ENCODE data around the gene ASTL.
"Not testable (repeated sequence)": the region's sequence is repeated elsewhere in the genome, so short reads cannot be mapped to it uniquely, and the experiment has no call there.

Gene ASTL

DNA sequence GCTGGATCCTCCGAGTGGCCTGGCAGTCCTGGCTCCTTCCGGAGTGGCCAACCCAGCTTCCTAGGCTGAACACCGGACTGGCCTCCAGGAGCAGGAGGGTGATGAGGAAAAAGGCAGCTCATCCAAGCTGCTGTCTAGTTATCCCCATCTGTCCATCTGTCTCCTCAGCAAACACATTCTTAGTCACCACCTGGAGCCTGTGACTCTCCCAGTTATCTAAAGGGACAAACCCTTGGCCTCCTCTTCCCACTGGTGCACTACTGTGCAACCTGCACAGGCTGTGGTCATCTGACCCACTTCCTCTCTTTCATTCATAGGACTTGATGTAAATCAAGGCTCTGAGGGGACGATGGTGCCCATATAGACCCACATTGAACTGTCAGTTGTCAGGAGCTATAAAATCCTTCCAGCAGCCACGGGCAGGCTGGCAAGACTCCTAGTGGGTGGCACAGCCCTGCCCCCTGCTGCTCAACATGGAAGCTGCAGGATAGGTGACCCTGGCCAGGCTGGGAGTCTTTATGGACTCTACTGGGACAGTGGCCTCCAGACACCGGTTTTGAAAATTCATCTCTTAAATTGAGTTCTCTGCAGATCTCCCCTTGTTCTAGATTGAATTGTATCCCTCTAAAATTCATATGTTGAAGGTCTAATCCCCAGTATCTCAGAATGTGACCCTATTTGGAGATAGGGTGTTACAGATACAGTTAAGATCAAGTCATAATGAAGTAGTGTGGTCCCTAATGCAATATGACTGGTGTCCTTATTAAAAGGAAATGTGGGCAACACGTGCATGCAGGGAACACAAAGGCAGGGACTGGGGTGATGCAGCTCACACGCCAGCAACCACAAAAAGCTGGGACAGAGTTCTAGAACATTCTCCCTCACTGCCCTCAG lies 36.2 kb upstream of the ASTL start:
- peak; percentile 45 for DNase-seq (ENCODE audit: low read depth, low spot score)
- Histone ChIP-seq H3K4me1 (ENCODE audit: control insufficient read depth, insufficient read depth, low read length) (no peaks in the 10 kb centered on the region), H3K4me3 (ENCODE audit: low read length) (no peak overlapping the region), H3K36me3 (ENCODE audit: control insufficient read depth, insufficient read depth, low read length) (no peaks in the 10 kb centered on the region), H3K9me3 (ENCODE audit: control insufficient read depth, insufficient read depth, low read length) (no peaks in the 10 kb centered on the region), H3K27me3 (ENCODE audit: control insufficient read depth, insufficient read depth, low read length) (no peaks in the 10 kb centered on the region), H3K27ac (ENCODE audit: low read length) (no peak overlapping the region)
- no CpG with 5 or more reads among the region's 8 CpGs for WGBS (ENCODE audit: insufficient coverage, insufficient read length)

DNA sequence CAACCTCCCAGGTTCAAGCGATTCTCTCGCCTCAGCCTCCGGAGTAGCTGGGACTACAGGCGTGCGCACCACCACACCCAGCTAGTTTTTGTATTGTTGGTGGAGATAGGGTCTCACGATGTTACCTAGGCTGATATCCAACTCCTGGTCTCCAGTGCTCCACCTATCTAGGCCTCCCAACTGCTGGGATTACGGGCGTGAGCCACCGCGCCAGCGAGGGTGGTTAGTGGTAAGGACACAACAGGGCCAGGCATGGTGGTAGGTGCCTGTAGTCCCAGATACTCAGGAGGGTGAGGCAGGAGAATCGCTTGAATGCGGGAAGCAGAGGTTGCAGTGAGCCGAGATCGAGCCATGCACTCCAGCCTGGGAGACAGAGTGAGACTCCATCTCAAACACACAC lies 33.5 kb upstream of the ASTL start:
- no peak for DNase-seq (ENCODE audit: low read depth, low spot score)
- no peak overlapping the region for H3K4me3 ChIP-seq (ENCODE audit: low read length)
- H3K9me3 ChIP-seq (ENCODE audit: control insufficient read depth, insufficient read depth, low read length), result no peaks in the 10 kb centered on the region
- WGBS (ENCODE audit: insufficient coverage, insufficient read length), result no CpG with 5 or more reads among the region's 15 CpGs
- no peaks in the 10 kb centered on the region for H3K36me3 ChIP-seq (ENCODE audit: control insufficient read depth, insufficient read depth, low read length)
- no peaks in the 10 kb centered on the region for H3K4me1 ChIP-seq (ENCODE audit: control insufficient read depth, insufficient read depth, low read length)
- H3K27me3 ChIP-seq (ENCODE audit: control insufficient read depth, insufficient read depth, low read length), result no peaks in the 10 kb centered on the region
- H3K27ac ChIP-seq (ENCODE audit: low read length), result no peak overlapping the region

DNA sequence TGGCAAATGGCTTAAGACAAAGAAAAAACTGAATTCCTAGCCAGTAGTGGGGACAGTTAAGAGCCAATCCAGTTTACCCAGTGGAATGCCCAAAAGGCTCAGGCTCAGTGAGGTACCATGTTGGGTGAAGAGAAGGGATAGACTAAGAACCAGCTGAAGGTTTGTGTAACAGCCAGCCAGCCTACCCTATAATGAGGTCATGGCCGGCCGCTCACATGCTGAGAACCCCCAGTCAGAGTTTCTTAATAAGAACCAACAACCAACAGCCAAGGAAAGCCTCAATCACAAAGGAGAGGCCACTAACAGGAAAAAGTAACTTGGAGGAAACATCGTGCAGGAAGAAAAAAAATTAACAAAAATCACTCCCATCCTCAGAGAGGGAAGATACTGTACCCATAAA lies 32.3 kb upstream of the ASTL start:
- no peak for DNase-seq (ENCODE audit: low read depth, low spot score)
- no CpG with 5 or more reads among the region's 3 CpGs for WGBS (ENCODE audit: insufficient coverage, insufficient read length)
- no peaks in the 10 kb centered on the region for H3K9me3 ChIP-seq (ENCODE audit: control insufficient read depth, insufficient read depth, low read length)
- H3K27me3 ChIP-seq (ENCODE audit: control insufficient read depth, insufficient read depth, low read length), result no peaks in the 10 kb centered on the region
- no peaks in the 10 kb centered on the region for H3K36me3 ChIP-seq (ENCODE audit: control insufficient read depth, insufficient read depth, low read length)
- no peaks in the 10 kb centered on the region for H3K4me1 ChIP-seq (ENCODE audit: control insufficient read depth, insufficient read depth, low read length)
- no peak overlapping the region for H3K4me3 ChIP-seq (ENCODE audit: low read length)
- H3K27ac ChIP-seq (ENCODE audit: low read length), result no peak overlapping the region

DNA sequence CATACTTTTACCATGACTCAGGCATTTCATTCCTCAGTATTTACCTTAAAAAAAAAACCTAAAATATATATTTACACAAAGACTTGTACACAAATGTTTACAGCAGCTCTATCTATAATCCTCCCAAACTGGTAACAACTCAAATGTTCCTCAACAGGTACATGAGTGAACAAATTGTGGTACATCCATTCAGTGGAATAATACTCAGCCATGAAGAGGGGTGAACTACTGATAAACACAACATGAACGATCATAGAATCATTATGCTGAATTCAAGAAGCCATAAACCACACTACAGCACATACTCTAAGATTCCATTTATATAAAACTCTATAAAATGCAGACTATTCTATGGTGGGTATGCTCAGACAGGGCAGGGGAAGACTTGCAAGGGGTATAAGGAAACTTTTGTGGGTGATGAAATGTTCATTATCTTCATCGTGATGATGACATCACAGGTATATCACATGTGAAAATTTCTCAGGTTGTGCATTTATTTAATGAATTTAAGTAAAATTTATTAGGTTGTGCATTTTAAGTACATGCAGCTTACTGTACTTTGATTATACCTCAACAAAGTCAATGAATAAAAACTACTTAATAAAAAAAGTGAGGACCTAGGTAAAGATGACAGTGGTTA lies 31.7 kb upstream of the ASTL start:
- Histone ChIP-seq H3K36me3 (ENCODE audit: control insufficient read depth, insufficient read depth, low read length) (no peaks in the 10 kb centered on the region), H3K4me3 (ENCODE audit: low read length) (no peak overlapping the region), H3K27me3 (ENCODE audit: control insufficient read depth, insufficient read depth, low read length) (no peaks in the 10 kb centered on the region), H3K4me1 (ENCODE audit: control insufficient read depth, insufficient read depth, low read length) (no peaks in the 10 kb centered on the region), H3K27ac (ENCODE audit: low read length) (no peak overlapping the region), H3K9me3 (ENCODE audit: control insufficient read depth, insufficient read depth, low read length) (no peaks in the 10 kb centered on the region)
- WGBS (ENCODE audit: insufficient coverage, insufficient read length), result no CpG with 5 or more reads among the region's 2 CpGs
- no peak for DNase-seq (ENCODE audit: low read depth, low spot score)

DNA sequence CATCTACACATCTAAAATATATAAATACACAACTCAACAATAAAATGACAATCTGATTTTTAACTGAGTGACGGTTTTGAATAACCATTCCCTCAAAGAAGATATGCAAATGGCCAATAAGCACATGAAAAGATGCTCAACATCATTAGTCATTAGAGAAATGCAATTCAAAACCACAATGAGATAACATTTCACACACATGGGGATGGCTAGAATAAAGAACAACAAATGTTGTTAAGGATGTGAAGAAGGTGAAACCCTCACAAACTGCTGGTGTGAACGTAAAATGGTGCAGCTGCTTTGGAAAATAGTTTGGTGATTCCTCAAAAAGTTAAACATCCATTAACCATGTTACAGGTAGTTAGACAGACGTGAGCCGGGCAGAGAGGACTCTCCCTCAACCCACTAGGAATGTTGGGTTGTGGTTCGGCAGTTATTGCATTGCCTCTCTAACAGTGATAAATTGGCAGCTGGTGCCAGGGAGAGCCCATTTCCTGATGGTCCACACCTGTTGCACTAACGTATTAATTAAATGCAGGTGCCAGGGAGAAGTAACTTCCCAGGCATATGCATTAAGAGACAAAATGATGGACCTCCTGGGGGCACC lies 29.2 kb upstream of the ASTL start:
- 100% methylated on average over 1 of the region's 6 CpGs for WGBS (ENCODE audit: insufficient coverage, insufficient read length)
- no peak overlapping the region for H3K27ac ChIP-seq (ENCODE audit: low read length)
- no peak overlapping the region for H3K4me3 ChIP-seq (ENCODE audit: low read length)
- H3K36me3 ChIP-seq (ENCODE audit: control insufficient read depth, insufficient read depth, low read length), result no peaks in the 10 kb centered on the region
- no peaks in the 10 kb centered on the region for H3K4me1 ChIP-seq (ENCODE audit: control insufficient read depth, insufficient read depth, low read length)
- no peaks in the 10 kb centered on the region for H3K9me3 ChIP-seq (ENCODE audit: control insufficient read depth, insufficient read depth, low read length)
- no peaks in the 10 kb centered on the region for H3K27me3 ChIP-seq (ENCODE audit: control insufficient read depth, insufficient read depth, low read length)
- no peak for DNase-seq (ENCODE audit: low read depth, low spot score)

DNA sequence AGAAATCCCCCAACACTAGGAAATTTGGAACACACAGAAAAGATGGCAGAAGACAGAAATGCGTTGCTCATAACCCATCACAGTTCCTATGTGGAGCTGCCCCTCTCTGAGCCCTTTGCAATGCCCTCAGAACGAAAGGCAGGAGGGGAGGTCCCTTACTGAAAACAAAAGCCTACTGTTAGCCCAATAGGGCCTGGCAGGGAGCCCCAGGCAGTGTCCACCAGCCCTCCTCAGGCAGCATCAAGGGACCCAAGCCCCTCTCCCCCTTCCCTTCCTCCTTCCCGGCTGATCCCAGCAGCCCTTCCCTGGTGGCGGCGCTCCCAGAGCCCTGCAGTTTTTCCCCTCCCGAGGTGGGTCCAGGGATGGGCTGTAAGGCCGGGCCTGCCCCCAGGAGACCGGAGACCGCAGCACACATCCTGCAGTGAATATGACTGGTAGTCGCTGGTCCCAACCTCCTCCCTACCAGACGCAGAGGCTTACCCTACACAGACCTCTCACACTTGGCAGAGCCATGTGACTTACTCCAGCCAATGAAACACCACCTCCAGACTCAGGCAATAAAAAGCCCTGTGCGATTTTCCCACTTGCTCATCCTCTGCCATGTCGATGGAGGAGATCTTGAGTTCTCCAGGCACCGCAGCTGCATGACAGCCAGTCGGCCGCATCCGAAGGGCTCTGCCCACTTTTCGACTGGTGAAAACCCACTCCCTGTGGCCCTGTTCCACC lies 26.3 kb upstream of the ASTL start:
- H3K27ac ChIP-seq (ENCODE audit: low read length), result no peak overlapping the region
- no peaks in the 10 kb centered on the region for H3K36me3 ChIP-seq (ENCODE audit: control insufficient read depth, insufficient read depth, low read length)
- no peak overlapping the region for H3K4me3 ChIP-seq (ENCODE audit: low read length)
- H3K9me3 ChIP-seq (ENCODE audit: control insufficient read depth, insufficient read depth, low read length), result no peaks in the 10 kb centered on the region
- H3K4me1 ChIP-seq (ENCODE audit: control insufficient read depth, insufficient read depth, low read length), result no peaks in the 10 kb centered on the region
- WGBS (ENCODE audit: insufficient coverage, insufficient read length), result no CpG with 5 or more reads among the region's 18 CpGs
- no peaks in the 10 kb centered on the region for H3K27me3 ChIP-seq (ENCODE audit: control insufficient read depth, insufficient read depth, low read length)
- no peak for DNase-seq (ENCODE audit: low read depth, low spot score)

DNA sequence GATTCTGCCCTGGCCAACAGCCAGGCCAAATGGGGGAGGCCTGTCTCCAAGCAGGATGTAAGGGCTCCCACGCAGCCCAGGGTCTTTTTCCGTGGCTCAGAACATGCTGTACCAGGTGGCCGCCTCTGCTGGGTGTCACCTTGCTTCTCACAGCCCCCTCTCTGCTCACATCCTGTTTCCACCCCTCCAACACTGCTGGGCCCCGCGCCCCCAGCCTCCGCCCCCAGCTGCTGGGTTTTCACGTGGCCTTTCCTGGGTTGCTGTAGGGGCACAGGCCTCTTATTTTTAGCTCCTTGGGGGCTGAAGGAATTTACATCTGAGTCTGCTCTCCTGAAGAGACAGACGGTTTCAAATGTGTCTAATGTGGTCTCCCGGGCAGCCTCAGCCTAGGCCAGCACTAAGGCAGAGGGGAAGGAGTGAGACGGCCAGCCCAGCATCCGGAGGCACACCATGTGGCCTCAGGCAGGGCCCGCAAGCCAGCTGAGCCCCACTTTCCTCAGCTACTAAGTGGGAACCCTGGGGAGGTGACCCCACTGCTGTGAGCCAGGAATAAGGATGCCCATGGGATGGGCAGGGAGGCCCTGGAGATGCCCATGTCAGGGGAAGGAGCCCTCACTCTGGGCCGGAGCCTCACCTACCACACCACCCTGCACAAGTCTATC lies 25.6 kb upstream of the ASTL start:
- Histone ChIP-seq H3K27me3 (ENCODE audit: control insufficient read depth, insufficient read depth, low read length) (no peaks in the 10 kb centered on the region), H3K36me3 (ENCODE audit: control insufficient read depth, insufficient read depth, low read length) (no peaks in the 10 kb centered on the region), H3K27ac (ENCODE audit: low read length) (no peak overlapping the region), H3K9me3 (ENCODE audit: control insufficient read depth, insufficient read depth, low read length) (no peaks in the 10 kb centered on the region), H3K4me1 (ENCODE audit: control insufficient read depth, insufficient read depth, low read length) (no peaks in the 10 kb centered on the region), H3K4me3 (ENCODE audit: low read length) (no peak overlapping the region)
- no peak for DNase-seq (ENCODE audit: low read depth, low spot score)
- WGBS (ENCODE audit: insufficient coverage, insufficient read length), result no CpG with 5 or more reads among the region's 13 CpGs

DNA sequence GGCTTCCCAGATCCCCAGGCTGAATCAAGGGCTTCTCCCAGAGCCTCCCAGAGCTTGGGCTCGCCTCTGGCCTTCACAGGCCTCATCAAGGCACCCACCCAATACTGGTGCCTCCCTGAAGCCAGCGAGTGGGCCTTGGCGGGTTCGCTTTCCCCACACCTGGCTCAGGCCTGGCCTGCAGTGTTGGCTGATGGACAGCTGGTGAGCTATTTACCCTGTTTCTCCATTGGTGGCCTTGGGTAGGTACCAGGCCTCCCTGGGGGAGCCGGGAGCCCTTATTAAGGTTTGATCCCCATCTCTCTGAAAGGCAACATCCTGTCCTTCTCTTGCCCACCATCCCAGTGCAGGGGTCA lies 25.1 kb upstream of the ASTL start:
- H3K27ac ChIP-seq (ENCODE audit: low read length), result no peak overlapping the region
- no peaks in the 10 kb centered on the region for H3K27me3 ChIP-seq (ENCODE audit: control insufficient read depth, insufficient read depth, low read length)
- no peak overlapping the region for H3K4me3 ChIP-seq (ENCODE audit: low read length)
- no peak for DNase-seq (ENCODE audit: low read depth, low spot score)
- no CpG with 5 or more reads among the region's 5 CpGs for WGBS (ENCODE audit: insufficient coverage, insufficient read length)
- no peaks in the 10 kb centered on the region for H3K36me3 ChIP-seq (ENCODE audit: control insufficient read depth, insufficient read depth, low read length)
- no peaks in the 10 kb centered on the region for H3K4me1 ChIP-seq (ENCODE audit: control insufficient read depth, insufficient read depth, low read length)
- H3K9me3 ChIP-seq (ENCODE audit: control insufficient read depth, insufficient read depth, low read length), result no peaks in the 10 kb centered on the region

DNA sequence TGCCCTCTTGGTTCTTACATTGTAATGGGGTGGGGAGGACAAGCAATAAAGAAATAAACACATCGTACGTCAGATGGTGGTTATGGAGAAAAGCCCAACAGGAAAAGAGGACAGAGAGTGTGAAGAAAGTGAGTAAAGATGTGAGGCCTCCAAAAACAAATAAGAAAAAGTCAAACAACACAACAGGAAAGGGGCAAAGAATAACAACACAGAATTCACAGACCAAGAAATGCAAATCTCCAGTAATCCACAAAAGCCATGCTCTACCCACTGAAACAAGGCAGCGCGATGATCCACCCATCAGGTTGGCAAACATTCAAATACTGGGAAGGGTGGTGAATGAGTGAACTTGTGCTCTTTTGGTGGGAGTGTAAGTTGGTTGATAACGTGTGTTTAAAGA lies 23.6 kb upstream of the ASTL start:
- no peaks in the 10 kb centered on the region for H3K36me3 ChIP-seq (ENCODE audit: control insufficient read depth, insufficient read depth, low read length)
- no peak overlapping the region for H3K27ac ChIP-seq (ENCODE audit: low read length)
- DNase-seq (ENCODE audit: low read depth, low spot score), result no peak
- H3K27me3 ChIP-seq (ENCODE audit: control insufficient read depth, insufficient read depth, low read length), result no peaks in the 10 kb centered on the region
- H3K4me1 ChIP-seq (ENCODE audit: control insufficient read depth, insufficient read depth, low read length), result 0 out of 2 replicates have a peak, but pooled peaks cover 3% of the 10 kb centered on the region
- no peaks in the 10 kb centered on the region for H3K9me3 ChIP-seq (ENCODE audit: control insufficient read depth, insufficient read depth, low read length)
- H3K4me3 ChIP-seq (ENCODE audit: low read length), result no peak overlapping the region
- 100% methylated on average over 1 of the region's 5 CpGs for WGBS (ENCODE audit: insufficient coverage, insufficient read length)

DNA sequence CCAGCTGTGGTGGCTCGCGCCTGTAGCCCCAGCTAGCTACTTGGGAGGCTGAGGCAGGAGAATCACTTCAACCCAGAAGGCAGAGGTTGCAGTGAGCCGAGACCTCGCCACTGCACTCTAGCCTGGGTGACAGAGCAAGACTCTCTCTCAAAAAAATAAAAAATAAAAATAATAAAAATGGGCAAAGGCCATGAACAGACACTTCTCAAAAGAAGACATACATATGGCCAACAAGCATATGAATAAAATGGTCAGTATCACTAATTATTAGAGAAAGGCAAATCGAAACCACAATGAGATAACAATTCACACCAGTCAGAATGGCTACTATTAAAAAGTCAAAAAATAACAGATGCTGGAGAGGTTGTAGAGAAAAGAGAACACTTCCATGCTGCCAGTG lies 22.1 kb upstream of the ASTL start:
- H3K4me1 ChIP-seq (ENCODE audit: control insufficient read depth, insufficient read depth, low read length); H3K9me3 ChIP-seq (ENCODE audit: control insufficient read depth, insufficient read depth, low read length); H3K36me3 ChIP-seq (ENCODE audit: control insufficient read depth, insufficient read depth, low read length); H3K4me3 ChIP-seq (ENCODE audit: low read length); H3K27me3 ChIP-seq (ENCODE audit: control insufficient read depth, insufficient read depth, low read length); H3K27ac ChIP-seq (ENCODE audit: low read length); DNase-seq (ENCODE audit: low read depth, low spot score): not testable (repeated sequence)
- no CpG with 5 or more reads among the region's 5 CpGs for WGBS (ENCODE audit: insufficient coverage, insufficient read length)
